ENCODE data around the gene KIDINS220.

DNA sequence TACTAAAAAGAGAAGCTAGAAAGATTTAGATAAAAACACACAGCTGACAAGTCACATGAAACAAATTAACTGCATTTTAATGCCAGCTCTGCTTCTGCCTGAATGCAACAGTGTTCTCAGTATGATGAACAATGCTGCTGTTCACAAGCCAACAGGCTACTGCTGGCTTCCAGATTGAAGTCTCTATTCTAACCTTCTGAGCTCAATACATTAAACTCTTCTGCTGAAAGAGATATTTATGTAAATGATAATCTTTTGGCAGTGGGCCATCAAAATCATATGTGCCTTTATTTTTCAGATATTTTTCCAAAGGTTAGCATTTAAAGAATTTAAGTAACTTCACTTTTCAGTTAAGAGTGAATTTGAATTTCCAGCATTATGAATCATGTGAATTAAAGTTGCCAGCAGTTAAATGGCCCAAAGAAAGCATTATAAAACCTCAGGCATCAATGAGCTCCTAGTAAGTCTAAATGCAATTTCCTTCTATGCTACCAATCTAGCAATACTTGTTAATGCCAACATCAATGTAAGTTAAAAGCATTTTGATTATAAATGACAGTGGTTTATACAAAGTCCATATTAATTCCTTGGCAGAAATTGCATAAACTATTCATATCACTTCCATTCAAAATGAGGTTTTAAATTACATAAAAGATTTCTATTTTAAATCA, 83.2 kb downstream of the KIDINS220 start:
- TF ChIP-seq, protein P1, sequence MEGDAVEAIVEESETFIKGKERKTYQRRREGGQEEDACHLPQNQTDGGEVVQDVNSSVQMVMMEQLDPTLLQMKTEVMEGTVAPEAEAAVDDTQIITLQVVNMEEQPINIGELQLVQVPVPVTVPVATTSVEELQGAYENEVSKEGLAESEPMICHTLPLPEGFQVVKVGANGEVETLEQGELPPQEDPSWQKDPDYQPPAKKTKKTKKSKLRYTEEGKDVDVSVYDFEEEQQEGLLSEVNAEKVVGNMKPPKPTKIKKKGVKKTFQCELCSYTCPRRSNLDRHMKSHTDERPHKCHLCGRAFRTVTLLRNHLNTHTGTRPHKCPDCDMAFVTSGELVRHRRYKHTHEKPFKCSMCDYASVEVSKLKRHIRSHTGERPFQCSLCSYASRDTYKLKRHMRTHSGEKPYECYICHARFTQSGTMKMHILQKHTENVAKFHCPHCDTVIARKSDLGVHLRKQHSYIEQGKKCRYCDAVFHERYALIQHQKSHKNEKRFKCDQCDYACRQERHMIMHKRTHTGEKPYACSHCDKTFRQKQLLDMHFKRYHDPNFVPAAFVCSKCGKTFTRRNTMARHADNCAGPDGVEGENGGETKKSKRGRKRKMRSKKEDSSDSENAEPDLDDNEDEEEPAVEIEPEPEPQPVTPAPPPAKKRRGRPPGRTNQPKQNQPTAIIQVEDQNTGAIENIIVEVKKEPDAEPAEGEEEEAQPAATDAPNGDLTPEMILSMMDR (IDR thresholded peaks at IDR 0.05; ENCODE audit: insufficient read depth, low read depth, low read length) = no peak
- TF ChIP-seq EZH2 (IDR thresholded peaks at IDR 0.05; ENCODE audit: insufficient read depth, low read length) = no peak
